SK-N-SH treated with all-trans-retinoic acid at 6 μM for 48 hours (cell line): ENCODE measurements around the gene AKR7A3.
A peak's percentile ranks its signal among the peaks of the same experiment; 100 is the strongest.

Source experiments
- ATAC-seq: fragments of 200-7000 bp; cut with Tn5 transposase; 3 replicates; pipeline ENCODE4 v1.9.1; 2020; ENCODE audit warnings: mild to moderate bottlenecking, moderate library complexity
- ARNTL ChIP-seq: fragments of 450-650 bp; formaldehyde crosslinking; IDR thresholded peaks from 2 replicates; pipeline ENCODE4 v1.5.0; 2020; ENCODE audit warnings: low read depth, mild to moderate bottlenecking, moderate library complexity, borderline replicate concordance
- CREB5 ChIP-seq: fragments of 250-450 bp; sonication (Bioruptor Pico); IDR thresholded peaks from 2 replicates; pipeline ENCODE4 v1.5.1; 2020; ENCODE audit warnings: low read depth, mild to moderate bottlenecking, moderate library complexity
- CSDC2 ChIP-seq: fragments of 250-450 bp; sonication (Bioruptor Pico); IDR thresholded peaks from 2 replicates; pipeline ENCODE4 v1.5.0; 2020; ENCODE audit warnings: mild to moderate bottlenecking, moderate library complexity
- CSRNP3 ChIP-seq: fragments of 250-450 bp; sonication (Bioruptor Pico); IDR thresholded peaks from 2 replicates; pipeline ENCODE4 v1.5.1; 2021; ENCODE audit warnings: mild to moderate bottlenecking, moderate library complexity
- ESRRG ChIP-seq: fragments of 250-450 bp; sonication (Bioruptor Pico); IDR thresholded peaks from 2 replicates; pipeline ENCODE4 v1.6.1; 2021; ENCODE audit warnings: mild to moderate bottlenecking
- GLIS3 ChIP-seq: fragments of 250-450 bp; sonication (Bioruptor Pico); IDR thresholded peaks from 2 replicates; pipeline ENCODE4 v1.5.0; 2020; ENCODE audit warnings: mild to moderate bottlenecking, moderate library complexity
- ISL1 ChIP-seq: fragments of 250-450 bp; sonication (Bioruptor Pico); IDR thresholded peaks from 2 replicates; pipeline ENCODE4 v2.1.2; 2022; ENCODE audit warnings: mild to moderate bottlenecking, moderate library complexity
- OSR1 ChIP-seq: fragments of 250-450 bp; sonication (Bioruptor Pico); IDR thresholded peaks from 2 replicates; pipeline ENCODE4 v1.8.0; 2022; ENCODE audit warnings: moderate library complexity, mild to moderate bottlenecking, inconsistent platforms
- POU6F1 ChIP-seq: fragments of 250-450 bp; sonication (Bioruptor Pico); IDR thresholded peaks from 2 replicates; pipeline ENCODE4 v1.8.0; 2021; ENCODE audit warnings: low read depth, mild to moderate bottlenecking, moderate library complexity, borderline replicate concordance
- PPARA ChIP-seq: fragments of 250-450 bp; sonication (Bioruptor Pico); IDR thresholded peaks from 2 replicates; pipeline ENCODE4 v1.5.0; 2020; ENCODE audit warnings: mild to moderate bottlenecking, borderline replicate concordance
- RARB ChIP-seq: fragments of 250-450 bp; sonication (Bioruptor Pico); IDR thresholded peaks from 2 replicates; pipeline ENCODE4 v1.8.0; 2021; ENCODE audit warnings: mild to moderate bottlenecking, moderate library complexity
- SNAI2 ChIP-seq: fragments of 250-450 bp; sonication (Bioruptor Pico); IDR thresholded peaks from 2 replicates; pipeline ENCODE4 v1.5.0; 2020; ENCODE audit warnings: mild to moderate bottlenecking, moderate library complexity
- TCF4 ChIP-seq: fragments of 250-450 bp; sonication (Bioruptor Pico); IDR thresholded peaks from 2 replicates; pipeline ENCODE4 v1.8.0; 2021; ENCODE audit warnings: mild to moderate bottlenecking, moderate library complexity, borderline replicate concordance
- TOX ChIP-seq: fragments of 250-450 bp; sonication (Bioruptor Pico); IDR thresholded peaks from 2 replicates; pipeline ENCODE4 v1.8.0; 2021; ENCODE audit warnings: mild to moderate bottlenecking, moderate library complexity, borderline replicate concordance
- TSHZ2 ChIP-seq: fragments of 250-450 bp; sonication (Bioruptor Pico); IDR thresholded peaks from 2 replicates; pipeline ENCODE4 v1.5.0; 2020; ENCODE audit warnings: mild to moderate bottlenecking, moderate library complexity
- ZFP3 ChIP-seq: fragments of 250-450 bp; sonication (Bioruptor Pico); IDR thresholded peaks from 2 replicates; pipeline ENCODE4 v1.5.0; 2020; ENCODE audit warnings: mild to moderate bottlenecking, moderate library complexity
- ZFP30 ChIP-seq: fragments of 450-650 bp; formaldehyde crosslinking; IDR thresholded peaks from 2 replicates; pipeline ENCODE4 v1.5.0; 2022; ENCODE audit warnings: mild to moderate bottlenecking, moderate library complexity
- ZNF565 ChIP-seq: fragments of 450-650 bp; formaldehyde crosslinking; conservative IDR thresholded peaks from 2 replicates; pipeline ENCODE4 v1.5.0; 2020; ENCODE audit warnings: low read depth, mild to moderate bottlenecking, moderate library complexity
- ZNF70 ChIP-seq: fragments of 450-650 bp; formaldehyde crosslinking; IDR thresholded peaks from 2 replicates; pipeline ENCODE4 v1.5.0; 2020; ENCODE audit warnings: mild to moderate bottlenecking, moderate library complexity
- ZNF8 ChIP-seq: fragments of 450-650 bp; formaldehyde crosslinking; IDR thresholded peaks from 2 replicates; pipeline ENCODE4 v1.5.0; 2020; ENCODE audit warnings: mild to moderate bottlenecking, moderate library complexity

Gene AKR7A3

GRCh38 chr1:19262047-19262446, 26.5 kb downstream of the AKR7A3 start:
- TF ChIP-seq ARNTL (CRISPR knock-in tag) = no peak
- no peak for TF ChIP-seq ZFP30 (CRISPR knock-in tag)
- TF ChIP-seq SNAI2 (CRISPR knock-in tag) = no peak
- TF ChIP-seq ZFP3 = no peak
- no peak for TF ChIP-seq ZNF70 (CRISPR knock-in tag)
- no peak for TF ChIP-seq ZNF565 (CRISPR knock-in tag)
- no peak for TF ChIP-seq GLIS3 (CRISPR knock-in tag)
- no peak for TF ChIP-seq PPARA (CRISPR knock-in tag)
- no peak for TF ChIP-seq POU6F1 (CRISPR knock-in tag)
- TF ChIP-seq OSR1 = no peak
- no peak for TF ChIP-seq ZNF8
- TF ChIP-seq ESRRG (CRISPR knock-in tag) = no peak
- TF ChIP-seq TSHZ2 (CRISPR knock-in tag) = no peak
- TF ChIP-seq CREB5 (CRISPR knock-in tag) = no peak
- no peak for TF ChIP-seq TOX (CRISPR knock-in tag)
- no peak for TF ChIP-seq TCF4 (CRISPR knock-in tag)
- TF ChIP-seq ISL1 = no peak
- TF ChIP-seq RARB (CRISPR knock-in tag) = no peak
- TF ChIP-seq CSDC2 (CRISPR knock-in tag) = no peak
- peak; percentile 6; the same call in 1 of the 3 replicates for ATAC-seq

- ATAC-seq = peak; percentile 60
- TF ChIP-seq SNAI2 (CRISPR knock-in tag) (no peak), OSR1 (no peak), ESRRG (CRISPR knock-in tag) (no peak), TCF4 (CRISPR knock-in tag) (no peak), CREB5 (CRISPR knock-in tag) (no peak), GLIS3 (CRISPR knock-in tag) (no peak)
These were observed 28.1 kb downstream of the AKR7A3 start for GRCh38 chr1:19260211-19261138.

- TF ChIP-seq RARB (CRISPR knock-in tag) = no peak
- TF ChIP-seq ZNF565 (CRISPR knock-in tag) = no peak
- TF ChIP-seq CREB5 (CRISPR knock-in tag) = no peak
- no peak for TF ChIP-seq OSR1
- no peak for TF ChIP-seq TCF4 (CRISPR knock-in tag)
- TF ChIP-seq CSDC2 (CRISPR knock-in tag) = no peak
- TF ChIP-seq ARNTL (CRISPR knock-in tag) = no peak
- no peak for TF ChIP-seq ZNF8
- TF ChIP-seq GLIS3 (CRISPR knock-in tag) = no peak
- TF ChIP-seq TOX (CRISPR knock-in tag) = no peak
- TF ChIP-seq SNAI2 (CRISPR knock-in tag) = no peak
- no peak for TF ChIP-seq ZFP3
- TF ChIP-seq CSRNP3 (CRISPR knock-in tag) = no peak
- TF ChIP-seq TSHZ2 (CRISPR knock-in tag) = no peak
- TF ChIP-seq PPARA (CRISPR knock-in tag) = no peak
- TF ChIP-seq, all 23 proteins: peak for 0
- no peak for ATAC-seq
These were observed 30.2 kb downstream of the AKR7A3 start for GRCh38 chr1:19258353-19258752.
